Measurements from ENCODE around the gene ITPK1.

Gene ITPK1

DNA sequence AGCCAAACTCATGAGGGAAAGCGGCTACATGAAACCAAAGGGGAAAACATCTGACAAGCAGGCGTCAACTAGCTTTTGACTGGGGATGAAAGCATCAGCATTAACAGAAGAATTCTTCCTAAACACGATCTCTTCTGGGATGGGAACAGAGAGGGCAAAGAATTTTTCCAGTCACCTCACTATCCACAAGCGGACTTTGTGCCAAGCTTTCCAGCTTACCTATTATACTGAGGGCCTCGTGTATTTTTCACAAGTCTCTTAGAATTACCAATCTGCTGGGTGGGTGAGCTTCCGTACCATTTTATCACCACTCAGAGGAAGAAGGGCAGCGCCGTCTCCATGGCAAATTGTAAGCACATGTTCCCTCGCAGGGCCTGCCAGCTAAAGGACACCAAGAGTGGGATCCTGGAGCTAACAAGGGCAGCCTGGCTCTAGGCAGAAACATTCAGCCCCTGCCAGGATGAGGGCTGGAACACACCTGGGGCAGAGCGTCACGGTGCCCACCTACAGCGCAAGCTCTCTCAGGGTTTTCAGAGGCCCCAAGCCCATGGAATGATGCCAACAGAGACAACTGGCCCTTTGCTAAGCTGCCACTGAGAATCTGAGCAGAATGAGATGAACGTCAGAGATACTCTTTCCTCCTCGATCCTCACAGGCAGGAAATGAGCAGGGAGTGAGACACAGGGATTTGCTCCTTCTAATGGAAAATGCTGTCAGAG lies 118.2 kb downstream of the ITPK1 start:
- TF ChIP-seq, protein P1, sequence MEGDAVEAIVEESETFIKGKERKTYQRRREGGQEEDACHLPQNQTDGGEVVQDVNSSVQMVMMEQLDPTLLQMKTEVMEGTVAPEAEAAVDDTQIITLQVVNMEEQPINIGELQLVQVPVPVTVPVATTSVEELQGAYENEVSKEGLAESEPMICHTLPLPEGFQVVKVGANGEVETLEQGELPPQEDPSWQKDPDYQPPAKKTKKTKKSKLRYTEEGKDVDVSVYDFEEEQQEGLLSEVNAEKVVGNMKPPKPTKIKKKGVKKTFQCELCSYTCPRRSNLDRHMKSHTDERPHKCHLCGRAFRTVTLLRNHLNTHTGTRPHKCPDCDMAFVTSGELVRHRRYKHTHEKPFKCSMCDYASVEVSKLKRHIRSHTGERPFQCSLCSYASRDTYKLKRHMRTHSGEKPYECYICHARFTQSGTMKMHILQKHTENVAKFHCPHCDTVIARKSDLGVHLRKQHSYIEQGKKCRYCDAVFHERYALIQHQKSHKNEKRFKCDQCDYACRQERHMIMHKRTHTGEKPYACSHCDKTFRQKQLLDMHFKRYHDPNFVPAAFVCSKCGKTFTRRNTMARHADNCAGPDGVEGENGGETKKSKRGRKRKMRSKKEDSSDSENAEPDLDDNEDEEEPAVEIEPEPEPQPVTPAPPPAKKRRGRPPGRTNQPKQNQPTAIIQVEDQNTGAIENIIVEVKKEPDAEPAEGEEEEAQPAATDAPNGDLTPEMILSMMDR (IDR thresholded peaks at IDR 0.05; ENCODE audit: borderline replicate concordance, insufficient read depth, low read depth, low read length): no peak
- no peak overlapping the region for H3K4me3 ChIP-seq (ENCODE audit: low read depth, low read length)

- TF ChIP-seq, protein P1 (IDR thresholded peaks at IDR 0.05; ENCODE audit: borderline replicate concordance, insufficient read depth, low read depth, low read length): no peak
- no peak overlapping the region for H3K4me3 ChIP-seq (ENCODE audit: low read depth, low read length)
Measured at GRCh38 chr14:92995620-92996019, 120.1 kb downstream of the ITPK1 start.

DNA sequence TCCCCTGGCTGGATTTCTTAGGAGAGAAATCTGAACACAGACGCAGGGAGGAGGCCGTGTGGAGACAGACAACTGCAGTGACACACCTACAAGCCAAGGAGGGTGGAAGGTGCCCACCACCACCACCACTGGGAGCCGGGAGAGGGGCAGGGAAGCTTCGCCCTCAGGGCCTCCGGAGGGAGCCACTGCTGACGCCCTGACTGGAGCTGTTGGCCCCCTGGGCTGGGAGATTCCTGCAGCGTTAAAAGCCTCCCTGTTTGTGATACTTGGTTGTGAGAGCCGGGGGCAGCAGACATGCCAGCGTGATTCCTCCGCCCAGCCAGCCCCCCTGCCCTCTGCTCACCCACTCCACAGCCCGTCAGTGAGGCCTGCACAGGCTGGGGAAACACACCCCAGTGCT lies 120.8 kb downstream of the ITPK1 start:
- H3K4me3 ChIP-seq (ENCODE audit: low read depth, low read length): no peak overlapping the region
- TF ChIP-seq, protein P1 (IDR thresholded peaks at IDR 0.05; ENCODE audit: borderline replicate concordance, insufficient read depth, low read depth, low read length): no peak

- H3K4me3 ChIP-seq (ENCODE audit: low read depth, low read length): no peak overlapping the region
- TF ChIP-seq, protein P1 (IDR thresholded peaks at IDR 0.05; ENCODE audit: borderline replicate concordance, insufficient read depth, low read depth, low read length): no peak
Measured at GRCh38 chr14:92994131-92994676, 121.5 kb downstream of the ITPK1 start.

DNA sequence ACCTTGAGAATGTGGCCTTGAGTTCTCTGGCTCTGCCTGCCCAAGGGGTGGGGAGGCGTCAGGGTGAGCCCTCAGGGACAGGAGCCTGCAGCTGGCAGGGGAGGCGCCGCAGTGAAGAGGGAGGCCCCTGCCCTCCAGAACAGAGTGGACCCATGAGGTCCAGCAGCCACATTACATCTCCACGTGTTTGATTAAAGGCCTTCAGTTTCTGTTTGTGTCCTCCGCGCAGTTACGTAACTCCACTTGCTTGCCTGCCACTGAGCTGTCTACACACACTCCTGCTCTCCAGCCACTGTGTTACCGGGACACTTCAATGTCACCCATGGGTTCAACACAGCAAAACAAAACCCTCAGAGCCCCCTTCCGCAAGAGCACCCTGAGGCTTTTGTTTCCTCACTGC lies 122.4 kb downstream of the ITPK1 start:
- TF ChIP-seq, protein P1 (IDR thresholded peaks at IDR 0.05; ENCODE audit: borderline replicate concordance, insufficient read depth, low read depth, low read length): no peak
- no peak overlapping the region for H3K4me3 ChIP-seq (ENCODE audit: low read depth, low read length)

GRCh38 chr14:92991536-92991935 lies 124.2 kb downstream of the ITPK1 start:
- TF ChIP-seq, protein P1 (IDR thresholded peaks at IDR 0.05; ENCODE audit: borderline replicate concordance, insufficient read depth, low read depth, low read length): no peak
- no peak overlapping the region for H3K4me3 ChIP-seq (ENCODE audit: low read depth, low read length)

Measured in GM12875 (cell line).